PC-9 (cell line): ENCODE measurements around the gene CNN3. TPM values are rescaled to one million over a fixed set of nuclear protein-coding genes. Genes with fewer than 3 reads are reported as not detected.

Source experiments
- BruUV-seq: library from RNA; stranded (reverse); fragments of 400-500 nt; replicated peaks from 2 replicates; lab custom pipeline; 2021; lab: Mats Ljungman, UMichigan
- CTCF ChIA-PET: fragments of 300-600 bp; sonication (Branson Sonifier 250); formaldehyde crosslinking; loops from one replicate; lab custom pipeline; 2022; ENCODE audit warnings: antibody characterized with exemption; lab: Charles Lee
- POLR2A ChIA-PET: fragments of 300-600 bp; sonication (Branson Sonifier 250); formaldehyde crosslinking; loops from one replicate; lab custom pipeline; 2022; ENCODE audit warnings: antibody characterized with exemption; ENCODE audit not compliant: unreplicated experiment; lab: Charles Lee
- DNase-seq, 2 experiments: peaks; one replicate each; pipeline versions ENCODE4 v3.0.0 to v3.0.0-alpha.2; 2015 to 2022; ENCODE audit warnings: mixed read lengths in 1 of 2
- H2AFZ ChIP-seq: fragments of 200-600 bp; sonication (generic); 2 replicates; pipeline ENCODE4 v1.8.1; 2017; ENCODE audit warnings: antibody characterized with exemption
- H3F3A ChIP-seq: fragments of 200-600 bp; sonication (generic); 2 replicates; pipeline ENCODE4 v1.8.1; 2017; ENCODE audit warnings: antibody characterized with exemption, mild to moderate bottlenecking, low read depth; ENCODE audit not compliant: insufficient read depth
- H3K27ac ChIP-seq: fragments of 200-600 bp; sonication (generic); 2 replicates; pipeline ENCODE4 v1.6.1; 2016; ENCODE audit warnings: mixed run types
- H3K27me3 ChIP-seq: fragments of 200-600 bp; sonication (generic); 2 replicates; pipeline ENCODE4 v1.6.1; 2016; ENCODE audit warnings: low read depth, mixed run types; ENCODE audit not compliant: insufficient read depth
- H3K36me3 ChIP-seq: fragments of 200-600 bp; sonication (generic); 2 replicates; pipeline ENCODE4 v1.6.1; 2016; ENCODE audit warnings: low read depth, mixed run types
- H3K4me1 ChIP-seq: fragments of 200-600 bp; sonication (generic); replicated peaks from 2 replicates; pipeline ENCODE4 v1.6.1; 2016; ENCODE audit warnings: mixed run types; ENCODE audit not compliant: insufficient read depth
- H3K4me2 ChIP-seq: fragments of 200-600 bp; sonication (generic); 2 replicates; pipeline ENCODE4 v1.6.1; 2017; ENCODE audit warnings: mixed run types
- H3K4me3 ChIP-seq: fragments of 200-600 bp; sonication (generic); 2 replicates; pipeline ENCODE4 v1.6.1; 2016; ENCODE audit warnings: mixed run types
- H3K79me2 ChIP-seq: fragments of 200-600 bp; sonication (generic); 2 replicates; pipeline ENCODE4 v1.6.1; 2017; ENCODE audit warnings: low read depth, mixed run types
- H3K9me2 ChIP-seq: fragments of 200-600 bp; sonication (generic); 2 replicates; pipeline ENCODE4 v1.8.1; 2017; ENCODE audit warnings: mild to moderate bottlenecking; ENCODE audit not compliant: insufficient read depth
- H3K9me3 ChIP-seq: fragments of 200-600 bp; sonication (generic); 2 replicates; pipeline ENCODE4 v1.8.1; 2016; ENCODE audit warnings: low read depth; ENCODE audit not compliant: insufficient read depth
- H4K20me1 ChIP-seq: fragments of 200-600 bp; sonication (generic); 2 replicates; pipeline ENCODE4 v1.8.1; 2017; ENCODE audit not compliant: insufficient read depth
- EZH2 ChIP-seq: fragments of 200-600 bp; sonication (generic); IDR thresholded peaks from 2 replicates; pipeline ENCODE4 v1.8.0; 2017; ENCODE audit warnings: antibody characterized with exemption, low read depth
- intact Hi-C: fragments of 100-400 bp; cut with micrococcal nuclease; formaldehyde crosslinking; loops from one replicate; pipeline ENCODE4 v1.10.0; 2022; ENCODE audit not compliant: unreplicated experiment
- total RNA-seq: library from RNA; stranded (reverse); gene quantifications from 2 replicates; pipeline ENCODE4 v1.2.3, GENCODE V29; 2021
- TF ChIP-seq, protein P1 (sequence below): fragments of 200-600 bp; sonication (generic); conservative IDR thresholded peaks from 2 replicates; pipeline ENCODE4 v1.6.1; 2017; ENCODE audit warnings: mixed run types, antibody characterized with exemption, mild to moderate bottlenecking, moderate library complexity

The CNN3 gene
- total RNA-seq, 1 experiment from 2014 or later: 135 TPM

- Histone ChIP-seq H4K20me1 (no peaks in the 10 kb centered on the region), H3K4me1 (peaks cover 30% of the 10 kb centered on the region), H3K9me3 (no peaks in the 10 kb centered on the region), H3K27me3 (no peaks in the 10 kb centered on the region), H3K4me2 (no peak overlapping the region), H3K9me2 (no peaks in the 10 kb centered on the region), H3K4me3 (no peak overlapping the region), H2AFZ (no peak overlapping the region), H3F3A (peaks cover 20% of the 10 kb centered on the region), H3K36me3 (no peaks in the 10 kb centered on the region), H3K27ac (no peak overlapping the region), H3K79me2 (no peaks in the 10 kb centered on the region)
- DNase-seq: no peak
- intact Hi-C loops: no loop called here
- CTCF ChIA-PET: no interaction called here
- BruUV-seq: no TSS peak
- POLR2A ChIA-PET: no interaction called here
- TF ChIP-seq, protein P1, sequence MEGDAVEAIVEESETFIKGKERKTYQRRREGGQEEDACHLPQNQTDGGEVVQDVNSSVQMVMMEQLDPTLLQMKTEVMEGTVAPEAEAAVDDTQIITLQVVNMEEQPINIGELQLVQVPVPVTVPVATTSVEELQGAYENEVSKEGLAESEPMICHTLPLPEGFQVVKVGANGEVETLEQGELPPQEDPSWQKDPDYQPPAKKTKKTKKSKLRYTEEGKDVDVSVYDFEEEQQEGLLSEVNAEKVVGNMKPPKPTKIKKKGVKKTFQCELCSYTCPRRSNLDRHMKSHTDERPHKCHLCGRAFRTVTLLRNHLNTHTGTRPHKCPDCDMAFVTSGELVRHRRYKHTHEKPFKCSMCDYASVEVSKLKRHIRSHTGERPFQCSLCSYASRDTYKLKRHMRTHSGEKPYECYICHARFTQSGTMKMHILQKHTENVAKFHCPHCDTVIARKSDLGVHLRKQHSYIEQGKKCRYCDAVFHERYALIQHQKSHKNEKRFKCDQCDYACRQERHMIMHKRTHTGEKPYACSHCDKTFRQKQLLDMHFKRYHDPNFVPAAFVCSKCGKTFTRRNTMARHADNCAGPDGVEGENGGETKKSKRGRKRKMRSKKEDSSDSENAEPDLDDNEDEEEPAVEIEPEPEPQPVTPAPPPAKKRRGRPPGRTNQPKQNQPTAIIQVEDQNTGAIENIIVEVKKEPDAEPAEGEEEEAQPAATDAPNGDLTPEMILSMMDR: no peak
- no peak for TF ChIP-seq EZH2
Measured at GRCh38 chr1:94940738-94941137, 13.8 kb upstream of the CNN3 start.

DNA sequence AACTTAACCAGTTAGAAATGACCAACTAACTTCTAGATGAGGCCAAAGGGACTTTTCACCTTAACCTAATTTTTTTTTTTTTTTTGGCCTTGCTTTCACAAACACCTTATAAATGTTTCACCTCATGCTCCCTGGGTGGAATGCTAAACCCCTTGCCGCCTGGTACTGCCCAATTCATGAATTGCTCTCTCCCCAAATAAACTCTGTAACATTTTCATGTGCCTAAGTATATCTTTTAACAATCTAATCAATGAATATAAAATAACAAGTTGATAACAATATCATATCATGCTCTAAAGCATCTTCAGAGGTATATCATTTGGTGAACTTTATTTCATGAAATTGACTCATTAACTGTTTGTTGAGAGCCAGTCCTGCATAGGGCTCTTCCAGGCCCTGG lies 10.9 kb upstream of the CNN3 start:
- Histone ChIP-seq H3K4me2 (peak overlapping the region; percentile 44), H3K27ac (no peak overlapping the region), H3K27me3 (no peaks in the 10 kb centered on the region), H3K36me3 (no peaks in the 10 kb centered on the region), H3K9me3 (no peaks in the 10 kb centered on the region), H3K4me3 (no peak overlapping the region), H3K79me2 (no peaks in the 10 kb centered on the region), H3K9me2 (no peaks in the 10 kb centered on the region), H3F3A (peaks cover 23% of the 10 kb centered on the region), H3K4me1 (peaks cover 31% of the 10 kb centered on the region), H2AFZ (no peak overlapping the region), H4K20me1 (no peaks in the 10 kb centered on the region)
- ChIA-PET POLR2A (interaction anchor here (0.6 kb wide), 1 partner anchor 70 kb away, joined by 5 read pairs; no protein-coding TSS in a partner anchor), CTCF (interaction anchor here (0.5 kb wide), 1 partner anchor 296 kb away, joined by 3 read pairs; the partner anchor contains the start of gene RWDD3)
- BruUV-seq: no TSS peak
- TF ChIP-seq, protein P1: no peak
- TF ChIP-seq EZH2: no peak
- intact Hi-C loops: no loop called here
- peak in 1 of 2 experiments; percentile 45 for DNase-seq

DNA sequence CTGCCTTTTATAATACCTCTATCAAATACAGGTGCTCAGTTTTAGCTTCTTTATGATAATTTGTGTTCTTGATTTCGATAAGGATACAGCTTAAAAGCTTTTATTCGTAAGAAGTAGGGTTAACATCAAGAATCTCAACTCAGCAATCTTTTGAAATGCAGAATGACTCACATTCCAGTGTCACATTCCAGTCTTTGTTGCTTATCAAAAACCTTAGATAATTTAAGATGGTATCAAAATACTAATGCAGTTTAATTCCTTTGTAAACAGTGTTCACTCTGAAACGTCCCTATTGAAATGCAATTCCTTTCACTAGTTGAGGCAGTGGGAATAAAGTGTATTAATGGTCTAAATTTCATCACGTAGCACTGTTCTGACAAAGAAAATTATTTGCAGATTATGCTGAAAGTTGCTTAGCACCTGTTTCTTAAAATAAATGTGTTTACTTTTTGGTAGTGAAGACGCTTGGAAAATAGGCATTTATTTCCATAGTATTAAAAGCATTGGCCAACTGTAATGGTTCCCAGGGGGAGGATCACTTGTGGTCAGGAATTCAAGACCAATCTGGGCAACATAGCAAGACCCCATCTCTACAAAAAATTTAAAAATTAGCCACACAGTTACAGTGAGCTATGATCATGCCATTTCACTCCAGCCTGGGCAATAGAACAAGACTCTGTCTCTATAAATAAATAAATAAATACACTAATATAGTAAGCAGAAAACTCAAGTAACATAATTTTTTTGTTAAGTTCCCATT lies 10.1 kb upstream of the CNN3 start:
- intact Hi-C loops: no loop called here
- Histone ChIP-seq H3K27me3 (no peaks in the 10 kb centered on the region), H3K9me2 (no peaks in the 10 kb centered on the region), H3K4me1 (peaks cover 31% of the 10 kb centered on the region), H3K36me3 (no peaks in the 10 kb centered on the region), H3K27ac (peak overlapping the region; percentile 21; the same call in 1 of the 2 replicates), H3K4me3 (no peak overlapping the region), H3K79me2 (no peaks in the 10 kb centered on the region), H3F3A (peaks cover 23% of the 10 kb centered on the region), H2AFZ (no peak overlapping the region), H3K9me3 (no peaks in the 10 kb centered on the region), H4K20me1 (no peaks in the 10 kb centered on the region), H3K4me2 (peak overlapping the region; percentile 44)
- ChIA-PET CTCF (no interaction called here), POLR2A (interaction anchor here (0.5 to 0.7 kb wide), 5 partner anchors 19 to 82 kb away, joined by 3 to 13 read pairs (median 5); no protein-coding TSS in a partner anchor)
- peak in 1 of 2 experiments; percentile 94 for DNase-seq
- TF ChIP-seq, protein P1: no peak
- TF ChIP-seq EZH2: no peak
- BruUV-seq: no TSS peak
